ENCODE results near the gene OPRM1.
A peak's percentile ranks its signal among the peaks of the same experiment; 100 is the strongest.

OPRM1 gene

GRCh38 chr6:154242617-154243357 lies 203.7 kb downstream of the OPRM1 start:
- no peak for DNase-seq

GRCh38 chr6:154243793-154244750 lies 205.0 kb downstream of the OPRM1 start:
- no peak for DNase-seq

- no peak for DNase-seq
Measured at GRCh38 chr6:154245506-154245905, 206.5 kb downstream of the OPRM1 start.

- DNase-seq: no peak
Measured at GRCh38 chr6:154246723-154247118, 207.7 kb downstream of the OPRM1 start.

- DNase-seq: peak; percentile 37
Measured at GRCh38 chr6:154247119-154247861, 208.2 kb downstream of the OPRM1 start.

- DNase-seq: peak; percentile 46
Measured at GRCh38 chr6:154249499-154250298, 210.7 kb downstream of the OPRM1 start.

- DNase-seq: no peak
Measured at GRCh38 chr6:154251116-154251515, 212.1 kb downstream of the OPRM1 start.

- peak; percentile 53 for DNase-seq
Measured at GRCh38 chr6:154252678-154253077, 213.6 kb downstream of the OPRM1 start.

- DNase-seq: peak; percentile 96
Measured at GRCh38 chr6:154257067-154257466, 218.0 kb downstream of the OPRM1 start.

- peak; percentile 93 for DNase-seq
Measured at GRCh38 chr6:154258064-154258757, 219.2 kb downstream of the OPRM1 start.

GRCh38 chr6:154261688-154262397 lies 222.8 kb downstream of the OPRM1 start:
- DNase-seq: peak; percentile 79

GRCh38 chr6:154266560-154267099 lies 227.6 kb downstream of the OPRM1 start:
- DNase-seq: no peak

- no peak for DNase-seq
Measured at GRCh38 chr6:154267508-154268106, 228.6 kb downstream of the OPRM1 start.

- DNase-seq: no peak
Measured at GRCh38 chr6:154268486-154268885, 229.4 kb downstream of the OPRM1 start.

- DNase-seq: no peak
Measured at GRCh38 chr6:154274168-154274567, 235.1 kb downstream of the OPRM1 start.

- DNase-seq: peak; percentile 66
Measured at GRCh38 chr6:154276810-154277628, 238.0 kb downstream of the OPRM1 start.

GRCh38 chr6:154277629-154278017 lies 238.6 kb downstream of the OPRM1 start:
- no peak for DNase-seq

GRCh38 chr6:154280521-154280920 lies 241.5 kb downstream of the OPRM1 start:
- DNase-seq: no peak

- DNase-seq: no peak
Measured at GRCh38 chr6:154284313-154284853, 245.3 kb downstream of the OPRM1 start.
